ENCODE data around the gene NAIF1.
"Not testable (repeated sequence)": the region's sequence is repeated elsewhere in the genome, so short reads cannot be mapped to it uniquely, and the experiment has no call there.

NAIF1 gene

DNA sequence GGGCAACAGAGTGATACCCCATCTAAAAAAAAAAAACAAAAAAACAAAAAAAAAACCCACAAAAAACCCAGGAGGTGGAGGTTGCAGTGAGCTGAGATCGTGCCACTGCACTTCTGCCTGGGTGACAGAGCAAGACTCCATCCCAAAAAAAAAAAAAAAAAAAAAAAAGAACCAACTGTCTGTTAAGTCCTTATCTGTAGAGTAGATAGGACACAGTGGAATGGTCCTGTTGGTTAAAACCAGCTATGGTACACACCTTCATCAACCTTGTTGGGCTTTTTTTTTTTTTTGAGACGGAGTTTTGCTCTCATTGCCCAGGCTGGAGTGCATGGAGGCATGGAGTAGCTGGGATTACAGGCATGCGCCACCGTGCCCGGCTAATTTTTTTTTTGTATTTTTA, 13.1 kb upstream of the NAIF1 start:
- no peak for DNase-seq (ENCODE audit: low read depth)

DNA sequence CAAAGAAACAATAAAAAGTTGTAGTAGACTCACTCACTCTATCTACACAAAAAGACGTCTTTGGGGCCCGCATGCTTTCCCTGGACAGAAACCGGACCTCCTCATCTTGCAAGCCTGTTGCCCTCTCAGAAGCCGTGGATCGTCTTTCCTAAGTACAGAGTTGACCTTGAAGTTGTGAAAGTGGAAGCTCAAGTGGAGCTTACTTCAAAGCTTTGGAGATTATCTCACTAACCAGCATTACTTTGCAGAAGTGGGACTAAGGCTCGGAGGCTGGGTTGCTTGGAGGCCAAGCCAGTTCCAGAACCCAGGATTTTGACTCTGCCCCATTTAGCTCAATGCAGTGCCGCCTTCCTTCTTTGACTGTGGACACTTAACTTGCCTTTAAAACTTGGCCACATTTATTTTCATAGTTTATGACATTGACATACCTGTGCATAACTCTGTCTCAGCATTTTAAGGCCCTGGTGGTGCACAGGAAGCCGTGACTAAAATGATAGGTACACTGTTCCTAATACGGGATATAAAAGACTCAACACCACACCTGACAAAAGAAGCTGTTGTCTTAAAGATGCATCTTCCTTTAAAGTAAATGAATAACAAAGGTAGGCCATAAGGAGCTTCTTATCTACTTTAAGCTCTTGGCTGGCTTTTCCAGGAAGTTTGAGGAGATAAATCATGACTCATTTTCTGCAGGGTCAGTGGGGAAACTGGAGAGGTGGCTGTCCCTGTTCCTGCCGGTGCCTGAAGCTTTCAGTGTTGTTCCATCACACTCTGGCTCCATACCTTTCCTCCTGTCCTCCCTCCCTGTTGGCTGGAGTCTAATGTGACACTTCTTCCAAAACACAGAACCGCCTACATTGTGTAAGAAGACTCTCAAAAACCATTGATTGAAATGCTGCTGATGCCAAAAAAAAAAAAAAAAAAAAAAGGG, 11.6 kb upstream of the NAIF1 start:
- H3K4me3 ChIP-seq (ENCODE audit: low read length), result no peak overlapping the region
- DNase-seq (ENCODE audit: low read depth), result no peak
- TF ChIP-seq, protein P1, sequence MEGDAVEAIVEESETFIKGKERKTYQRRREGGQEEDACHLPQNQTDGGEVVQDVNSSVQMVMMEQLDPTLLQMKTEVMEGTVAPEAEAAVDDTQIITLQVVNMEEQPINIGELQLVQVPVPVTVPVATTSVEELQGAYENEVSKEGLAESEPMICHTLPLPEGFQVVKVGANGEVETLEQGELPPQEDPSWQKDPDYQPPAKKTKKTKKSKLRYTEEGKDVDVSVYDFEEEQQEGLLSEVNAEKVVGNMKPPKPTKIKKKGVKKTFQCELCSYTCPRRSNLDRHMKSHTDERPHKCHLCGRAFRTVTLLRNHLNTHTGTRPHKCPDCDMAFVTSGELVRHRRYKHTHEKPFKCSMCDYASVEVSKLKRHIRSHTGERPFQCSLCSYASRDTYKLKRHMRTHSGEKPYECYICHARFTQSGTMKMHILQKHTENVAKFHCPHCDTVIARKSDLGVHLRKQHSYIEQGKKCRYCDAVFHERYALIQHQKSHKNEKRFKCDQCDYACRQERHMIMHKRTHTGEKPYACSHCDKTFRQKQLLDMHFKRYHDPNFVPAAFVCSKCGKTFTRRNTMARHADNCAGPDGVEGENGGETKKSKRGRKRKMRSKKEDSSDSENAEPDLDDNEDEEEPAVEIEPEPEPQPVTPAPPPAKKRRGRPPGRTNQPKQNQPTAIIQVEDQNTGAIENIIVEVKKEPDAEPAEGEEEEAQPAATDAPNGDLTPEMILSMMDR (conservative IDR thresholded peaks at IDR 0.05; ENCODE audit: low read depth, low read length), result no peak

More for the DNA sequence above, 13.1 kb upstream of the NAIF1 start:
- H3K4me3 ChIP-seq (ENCODE audit: low read length), result no peak overlapping the region
- TF ChIP-seq, protein P1 (conservative IDR thresholded peaks at IDR 0.05; ENCODE audit: low read depth, low read length), result no peak

DNA sequence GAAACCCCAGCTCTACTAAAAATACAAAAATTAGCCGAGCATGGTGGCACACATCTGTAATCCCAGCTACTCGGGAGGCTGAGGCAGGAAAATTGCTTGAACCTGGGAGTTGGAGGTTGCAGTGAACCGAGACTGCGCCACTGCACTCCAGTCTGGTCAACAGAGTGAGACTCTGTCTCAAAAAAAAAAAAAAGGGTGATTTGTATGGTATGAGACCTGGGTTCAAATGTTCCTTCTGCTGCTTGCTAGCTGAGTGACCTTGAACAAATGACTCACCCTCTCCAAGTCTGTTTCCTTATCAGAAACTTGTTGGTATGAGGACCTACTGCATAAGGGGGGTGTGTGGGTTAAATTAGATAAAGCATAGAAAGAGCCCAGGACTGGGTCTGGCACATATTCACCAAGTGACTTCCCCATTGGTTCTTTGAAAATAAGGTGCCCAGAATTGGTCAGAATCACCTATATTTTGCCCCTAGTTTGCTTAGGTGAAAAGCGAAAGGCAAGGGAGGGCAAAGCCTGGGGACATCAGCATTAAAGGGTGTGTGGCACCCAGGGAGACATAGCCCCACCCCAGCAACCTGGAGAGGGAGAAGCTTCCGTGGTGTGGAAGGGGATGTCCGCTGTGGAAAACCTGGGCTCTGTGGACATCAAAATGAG, 10.9 kb upstream of the NAIF1 start:
- no peak for DNase-seq (ENCODE audit: low read depth)
- no peak overlapping the region for H3K4me3 ChIP-seq (ENCODE audit: low read length)
- TF ChIP-seq, protein P1 (conservative IDR thresholded peaks at IDR 0.05; ENCODE audit: low read depth, low read length), result no peak

DNA sequence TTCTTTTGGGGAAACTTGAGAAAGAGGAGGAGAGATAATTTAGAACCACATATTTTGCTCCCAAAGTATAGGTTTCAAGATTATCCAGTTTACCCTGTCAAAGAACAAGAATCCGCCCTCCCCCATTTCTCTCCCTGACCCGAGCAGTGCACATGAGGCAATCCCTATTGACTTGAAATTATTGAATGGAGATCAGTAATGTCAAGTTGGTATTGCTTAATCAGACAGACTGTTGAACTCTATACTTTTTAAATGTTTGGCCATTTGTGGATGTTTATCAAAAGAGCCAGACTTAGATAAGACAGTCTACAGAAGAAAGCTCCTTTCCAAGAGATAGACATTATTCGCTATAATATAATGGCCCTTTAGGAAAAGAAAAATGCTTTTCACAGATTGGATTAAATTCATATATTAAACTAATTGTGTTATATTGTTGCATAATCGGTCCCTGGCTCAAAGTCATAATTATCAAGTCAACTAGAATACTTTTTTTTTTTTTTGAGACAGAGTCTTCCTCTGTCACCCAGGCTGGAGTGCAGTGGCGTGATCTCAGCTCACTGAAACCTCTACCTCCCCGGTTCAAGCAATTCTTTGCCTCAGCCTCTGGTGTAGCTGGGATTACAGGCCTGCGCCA, 6.2 kb upstream of the NAIF1 start:
- TF ChIP-seq, protein P1 (conservative IDR thresholded peaks at IDR 0.05; ENCODE audit: low read depth, low read length), result no peak
- no peak overlapping the region for H3K4me3 ChIP-seq (ENCODE audit: low read length)
- no peak for DNase-seq (ENCODE audit: low read depth)

DNA sequence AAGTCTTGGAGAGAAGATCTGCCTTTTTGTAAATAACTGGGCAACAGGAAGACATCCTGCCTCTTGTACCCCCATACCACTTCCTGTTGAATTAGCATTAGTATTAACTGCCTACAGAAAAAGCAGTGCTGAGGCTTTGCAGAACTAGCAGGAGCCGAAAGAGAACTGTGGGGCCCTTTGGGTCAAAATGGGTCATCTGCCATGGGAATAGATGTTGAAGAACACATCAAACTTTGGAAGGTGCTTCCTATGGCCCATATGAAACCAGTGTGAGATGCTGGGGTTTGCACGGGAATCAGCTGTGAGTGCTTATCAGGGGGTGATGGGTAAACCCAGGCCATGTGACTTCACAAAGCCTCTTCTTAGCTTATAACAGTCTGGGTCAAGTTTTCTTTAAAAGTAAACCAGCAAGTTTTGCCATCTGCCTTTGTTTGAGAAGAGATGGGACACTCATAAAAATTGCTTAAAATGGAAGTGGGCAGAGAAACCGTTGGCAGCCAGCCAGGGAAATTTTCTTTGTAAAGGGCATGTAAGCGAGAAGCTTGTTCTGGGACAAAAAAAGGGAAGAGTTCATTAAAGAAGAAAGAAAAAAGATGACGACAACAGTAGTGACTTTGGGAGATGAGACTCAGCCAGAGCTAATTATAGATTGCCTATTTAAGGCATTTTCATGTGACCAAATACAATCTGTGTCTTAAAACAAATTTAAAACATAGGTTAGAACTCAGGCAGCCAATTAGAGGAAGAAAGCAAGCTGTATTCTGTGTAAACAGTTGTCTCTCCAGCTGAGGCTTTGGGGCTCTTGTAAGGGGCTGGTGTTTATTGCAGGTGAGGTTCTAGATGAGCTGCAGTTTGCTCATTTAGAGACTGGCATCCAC, 5.3 kb upstream of the NAIF1 start:
- no peak for DNase-seq (ENCODE audit: low read depth)
- no peak overlapping the region for H3K4me3 ChIP-seq (ENCODE audit: low read length)
- TF ChIP-seq, protein P1 (conservative IDR thresholded peaks at IDR 0.05; ENCODE audit: low read depth, low read length), result no peak

DNA sequence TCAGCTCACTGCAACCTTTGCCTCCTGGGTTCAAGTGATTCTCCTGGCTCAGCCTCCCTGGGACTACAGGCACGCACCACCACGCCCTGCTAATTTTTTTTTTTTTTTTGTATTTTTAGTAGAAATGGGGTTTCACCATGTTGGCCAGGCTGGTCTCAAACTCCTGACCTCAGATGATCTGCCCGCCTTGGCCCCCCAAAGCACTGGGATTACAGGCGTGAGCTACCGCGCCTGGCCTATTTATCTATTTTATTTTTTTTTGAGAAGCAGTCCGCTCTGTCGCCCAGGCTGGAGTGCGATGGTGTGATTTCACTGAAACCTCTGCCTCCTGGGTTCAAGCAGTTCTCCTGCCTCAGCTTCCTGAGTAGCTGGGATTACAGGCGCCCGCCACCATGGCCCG, 4.4 kb upstream of the NAIF1 start:
- not testable (repeated sequence) for H3K4me3 ChIP-seq (ENCODE audit: low read length)

DNA sequence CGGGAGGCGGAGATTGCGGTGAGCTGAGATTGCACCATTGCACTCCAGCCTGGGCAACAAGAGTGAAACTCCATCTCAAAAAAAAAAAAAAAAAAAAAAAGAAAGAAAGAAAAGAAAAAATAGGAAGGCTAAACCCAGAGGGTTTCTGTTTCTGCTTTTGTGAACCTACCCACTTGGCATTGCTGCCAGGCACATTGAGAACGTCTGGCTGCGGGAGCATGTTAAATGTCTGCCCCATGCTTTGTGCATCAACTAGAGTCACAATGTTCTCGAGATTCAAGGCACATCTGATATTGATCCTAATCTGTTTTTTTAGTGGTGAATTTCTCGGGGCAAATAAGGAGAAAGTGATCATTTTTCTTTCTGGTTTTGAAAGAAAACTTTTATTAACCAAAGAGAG, 3.8 kb upstream of the NAIF1 start:
- no peak for DNase-seq (ENCODE audit: low read depth)
- TF ChIP-seq, protein P1 (conservative IDR thresholded peaks at IDR 0.05; ENCODE audit: low read depth, low read length), result no peak
- no peak overlapping the region for H3K4me3 ChIP-seq (ENCODE audit: low read length)

More for the DNA sequence above, 4.4 kb upstream of the NAIF1 start:
- DNase-seq (ENCODE audit: low read depth), result not testable (repeated sequence)

All from retinal pigment epithelial cell (primary cell).